22Rv1 (cell line): ENCODE results near the gene UQCC5.

Experiments used
- ZFX ChIP-seq: fragments of 450-650 bp; IDR thresholded peaks from 2 replicates; pipeline ENCODE4 v1.6.1; 2017; ENCODE audit warnings: antibody characterized with exemption, borderline replicate concordance
- TF ChIP-seq, protein P1 (sequence below): fragments of 450-650 bp; IDR thresholded peaks from 2 replicates; pipeline ENCODE4 v1.5.1; 2017; ENCODE audit warnings: mild to moderate bottlenecking

DNA sequence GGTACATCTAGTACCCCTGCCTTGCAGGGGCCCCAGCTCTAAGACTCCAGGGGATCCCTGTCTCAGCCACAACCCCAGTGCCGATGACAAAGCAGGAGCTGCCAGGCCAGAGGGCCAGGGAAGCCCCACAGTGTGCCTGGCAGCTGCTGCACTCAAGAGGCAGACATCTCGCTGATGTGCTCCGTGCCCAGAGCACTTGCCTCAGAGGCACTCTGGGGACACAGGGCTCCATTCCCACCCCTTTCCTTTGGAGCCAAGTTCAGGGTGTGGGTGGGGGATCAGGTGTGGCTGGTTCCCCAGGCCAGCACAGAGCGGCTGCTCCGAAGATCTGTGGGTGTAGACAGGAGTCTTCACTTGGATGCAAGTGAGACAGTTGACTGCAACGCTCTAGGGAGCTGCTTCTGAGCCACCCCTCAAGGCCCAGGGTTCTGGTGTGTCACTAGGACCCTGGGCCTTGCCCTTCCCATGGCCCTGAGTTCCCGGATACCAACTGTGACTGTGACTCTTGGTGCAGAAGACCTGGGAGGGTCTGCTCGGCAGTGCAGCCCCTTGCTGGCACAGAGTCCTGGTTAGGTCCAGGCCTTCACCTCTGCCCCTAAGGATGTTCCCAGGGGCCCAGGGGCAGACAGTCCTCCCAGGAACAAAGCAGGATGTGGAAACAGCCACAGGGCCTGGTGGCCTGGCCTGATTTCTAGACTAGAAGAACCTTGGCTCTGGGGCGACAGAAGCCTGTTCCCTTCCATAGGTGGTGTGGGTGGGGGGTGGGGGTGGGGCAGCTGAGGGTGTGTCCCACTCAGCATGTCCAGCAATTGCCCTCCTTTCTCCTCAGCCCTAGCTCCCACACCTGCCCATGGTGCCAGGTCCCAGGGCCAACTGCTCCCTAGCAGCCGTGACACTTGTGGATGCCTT, 5.2 kb upstream of the UQCC5 start:
- TF ChIP-seq, protein P1, sequence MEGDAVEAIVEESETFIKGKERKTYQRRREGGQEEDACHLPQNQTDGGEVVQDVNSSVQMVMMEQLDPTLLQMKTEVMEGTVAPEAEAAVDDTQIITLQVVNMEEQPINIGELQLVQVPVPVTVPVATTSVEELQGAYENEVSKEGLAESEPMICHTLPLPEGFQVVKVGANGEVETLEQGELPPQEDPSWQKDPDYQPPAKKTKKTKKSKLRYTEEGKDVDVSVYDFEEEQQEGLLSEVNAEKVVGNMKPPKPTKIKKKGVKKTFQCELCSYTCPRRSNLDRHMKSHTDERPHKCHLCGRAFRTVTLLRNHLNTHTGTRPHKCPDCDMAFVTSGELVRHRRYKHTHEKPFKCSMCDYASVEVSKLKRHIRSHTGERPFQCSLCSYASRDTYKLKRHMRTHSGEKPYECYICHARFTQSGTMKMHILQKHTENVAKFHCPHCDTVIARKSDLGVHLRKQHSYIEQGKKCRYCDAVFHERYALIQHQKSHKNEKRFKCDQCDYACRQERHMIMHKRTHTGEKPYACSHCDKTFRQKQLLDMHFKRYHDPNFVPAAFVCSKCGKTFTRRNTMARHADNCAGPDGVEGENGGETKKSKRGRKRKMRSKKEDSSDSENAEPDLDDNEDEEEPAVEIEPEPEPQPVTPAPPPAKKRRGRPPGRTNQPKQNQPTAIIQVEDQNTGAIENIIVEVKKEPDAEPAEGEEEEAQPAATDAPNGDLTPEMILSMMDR = no peak
- no peak for TF ChIP-seq ZFX
